KMS-11 (cell line): ENCODE data around the gene ZNF581.

Experiments used
- H2AFZ ChIP-seq: fragments of 200-600 bp; sonication (generic); 2 replicates; pipeline ENCODE4 v1.6.1; 2016; ENCODE audit warnings: antibody characterized with exemption, mixed run types, low read depth
- H3K27ac ChIP-seq: fragments of 200-600 bp; sonication (generic); 2 replicates; pipeline ENCODE4 v1.6.1; 2016; ENCODE audit warnings: mild to moderate bottlenecking, mixed run types
- H3K27me3 ChIP-seq: fragments of 200-600 bp; sonication (generic); 2 replicates; pipeline ENCODE4 v1.6.1; 2017; ENCODE audit warnings: mild to moderate bottlenecking, low read depth, mixed run types, moderate library complexity; ENCODE audit not compliant: insufficient read depth
- H3K36me3 ChIP-seq: fragments of 200-600 bp; sonication (generic); 2 replicates; pipeline ENCODE4 v1.6.1; 2017; ENCODE audit warnings: mild to moderate bottlenecking, mixed run types; ENCODE audit not compliant: insufficient read depth
- H3K4me1 ChIP-seq: fragments of 200-600 bp; sonication (generic); 2 replicates; pipeline ENCODE4 v1.6.1; 2016; ENCODE audit warnings: mild to moderate bottlenecking, low read depth, mixed run types; ENCODE audit not compliant: poor library complexity, severe bottlenecking
- H3K4me2 ChIP-seq: fragments of 200-600 bp; sonication (generic); 2 replicates; pipeline ENCODE4 v1.7.0; 2016; ENCODE audit warnings: mild to moderate bottlenecking, mixed run types
- H3K4me3 ChIP-seq: fragments of 200-600 bp; sonication (generic); IDR thresholded peaks from 2 replicates; pipeline ENCODE4 v1.6.1; 2017; ENCODE audit warnings: low read depth, low read length, mixed read lengths; ENCODE audit not compliant: insufficient read depth
- H3K79me2 ChIP-seq: fragments of 200-600 bp; sonication (generic); 2 replicates; pipeline ENCODE4 v1.6.1; 2016; ENCODE audit warnings: low read depth, mixed run types; ENCODE audit not compliant: insufficient read depth
- H3K9ac ChIP-seq: fragments of 200-600 bp; sonication (generic); 2 replicates; pipeline ENCODE4 v1.6.1; 2016; ENCODE audit warnings: mild to moderate bottlenecking, mixed run types
- H4K20me1 ChIP-seq: fragments of 200-600 bp; sonication (generic); 2 replicates; pipeline ENCODE4 v1.6.1; 2016; ENCODE audit warnings: mild to moderate bottlenecking, mixed run types; ENCODE audit not compliant: insufficient read depth
- CTCF ChIP-seq: fragments of 200-600 bp; sonication (generic); conservative IDR thresholded peaks from 2 replicates; pipeline ENCODE4 v1.6.1; 2017; ENCODE audit warnings: low read depth, mild to moderate bottlenecking, antibody characterized with exemption, low read length, moderate library complexity, mixed read lengths

The ZNF581 gene

GRCh38 chr19:55667958-55668357 is 24.5 kb downstream of the ZNF581 start:
- Histone ChIP-seq H3K27ac (no peak overlapping the region), H3K4me3 (no peak overlapping the region), H4K20me1 (peaks cover 7% of the 10 kb centered on the region; the same call in 1 of the 2 replicates), H3K9ac (no peak overlapping the region), H2AFZ (no peak overlapping the region), H3K27me3 (no peaks in the 10 kb centered on the region), H3K4me1 (no peaks in the 10 kb centered on the region), H3K36me3 (peaks cover 7% of the 10 kb centered on the region; the same call in 1 of the 2 replicates), H3K4me2 (no peak overlapping the region), H3K79me2 (peaks cover 90% of the 10 kb centered on the region)
- TF ChIP-seq CTCF: no peak

- Histone ChIP-seq H3K4me1 (peaks cover 2% of the 10 kb centered on the region), H3K79me2 (peaks cover 88% of the 10 kb centered on the region), H3K27ac (no peak overlapping the region), H3K36me3 (no peaks in the 10 kb centered on the region; the same call in 1 of the 2 replicates), H3K4me2 (no peak overlapping the region), H2AFZ (no peak overlapping the region), H3K27me3 (no peaks in the 10 kb centered on the region), H3K4me3 (no peak overlapping the region), H3K9ac (no peak overlapping the region), H4K20me1 (no peaks in the 10 kb centered on the region)
- TF ChIP-seq CTCF: no peak
Measured at GRCh38 chr19:55668603-55669348, 25.3 kb downstream of the ZNF581 start.

GRCh38 chr19:55669418-55670279 is 26.2 kb downstream of the ZNF581 start:
- Histone ChIP-seq H3K27ac (no peak overlapping the region), H2AFZ (no peak overlapping the region), H3K27me3 (no peaks in the 10 kb centered on the region), H3K4me2 (no peak overlapping the region), H3K9ac (no peak overlapping the region), H3K4me1 (peaks cover 3% of the 10 kb centered on the region), H3K36me3 (no peaks in the 10 kb centered on the region; the same call in 1 of the 2 replicates), H3K4me3 (no peak overlapping the region), H4K20me1 (no peaks in the 10 kb centered on the region), H3K79me2 (peaks cover 79% of the 10 kb centered on the region)
- TF ChIP-seq CTCF: no peak

GRCh38 chr19:55670280-55671053 is 27.0 kb downstream of the ZNF581 start:
- Histone ChIP-seq H3K27me3 (no peaks in the 10 kb centered on the region), H3K4me1 (peaks cover 3% of the 10 kb centered on the region), H3K36me3 (no peaks in the 10 kb centered on the region; the same call in 1 of the 2 replicates), H2AFZ (no peak overlapping the region), H4K20me1 (no peaks in the 10 kb centered on the region), H3K9ac (no peak overlapping the region), H3K4me2 (no peak overlapping the region), H3K27ac (no peak overlapping the region), H3K4me3 (no peak overlapping the region), H3K79me2 (peaks cover 75% of the 10 kb centered on the region)
- no peak for TF ChIP-seq CTCF
